ENCODE measurements around the gene TBC1D9. TPM values are rescaled to one million over a fixed set of nuclear protein-coding genes. Genes with fewer than 3 reads are reported as not detected.

The TBC1D9 gene
- total and polyA plus RNA-seq, 2 of the 13 experiments (the other 11 are each of a cell fraction or from before 2014, with no cell fraction given): 11.9 to 12.2 TPM

DNA sequence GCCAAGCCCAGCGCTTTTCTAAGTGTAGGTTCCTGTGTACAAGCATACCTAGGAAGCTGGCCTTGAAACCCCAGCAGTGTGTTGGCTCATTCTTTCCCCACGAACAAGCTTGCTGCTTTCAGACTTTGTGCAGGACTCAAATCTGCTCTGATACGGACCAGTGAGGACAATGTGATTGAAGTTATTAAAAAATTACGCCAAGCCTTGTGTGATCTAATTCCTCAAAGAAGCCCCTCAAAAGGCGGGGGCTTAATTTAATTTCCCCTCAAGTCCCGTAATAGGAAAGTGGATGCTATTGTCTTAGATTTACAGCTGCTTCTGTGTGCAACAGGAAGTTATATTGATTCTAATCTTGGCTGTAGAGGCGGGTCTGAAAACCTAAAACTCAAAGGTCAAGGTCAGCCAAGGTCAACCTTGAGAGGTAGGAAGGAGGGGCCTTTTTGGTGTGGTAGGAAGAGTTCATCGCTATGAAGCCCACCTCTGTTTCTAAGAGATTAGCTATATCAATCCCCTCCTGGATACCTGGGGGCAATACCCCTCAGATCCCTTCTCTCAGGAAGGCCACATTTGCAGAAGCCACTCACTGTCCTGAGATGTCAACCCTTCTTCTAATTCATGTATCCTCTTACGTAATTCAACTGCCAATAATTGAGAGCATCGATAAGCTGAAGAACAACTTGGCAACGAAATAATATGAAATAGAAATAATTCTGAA is 45.1 kb downstream of the TBC1D9 start (continued):
- TF ChIP-seq TAF15 (IDR thresholded peaks at IDR 0.05; ENCODE audit: low read depth, low read length, poor library complexity, severe bottlenecking) (no peak), KDM6A (CRISPR knock-in tag; IDR thresholded peaks at IDR 0.05; ENCODE audit: low read depth) (no peak), JUNB (CRISPR knock-in tag; IDR thresholded peaks at IDR 0.05; ENCODE audit: borderline replicate concordance) (no peak), HNRNPLL (IDR thresholded peaks at IDR 0.05; ENCODE audit: low read depth, low read length, poor library complexity, severe bottlenecking) (no peak), SRY (CRISPR knock-in tag; IDR thresholded peaks at IDR 0.05) (no peak), CBX1 (IDR thresholded peaks at IDR 0.05; ENCODE audit: low read depth) (no peak), ZNF292 (CRISPR knock-in tag; IDR thresholded peaks at IDR 0.05; ENCODE audit: borderline replicate concordance, low read depth) (no peak), TEAD3 (CRISPR knock-in tag; optimal IDR thresholded peaks at IDR 0.05; ENCODE audit: borderline replicate concordance) (peak; percentile 61), YEATS4 (CRISPR knock-in tag; IDR thresholded peaks at IDR 0.05; ENCODE audit: borderline replicate concordance) (no peak), ZKSCAN8 (CRISPR knock-in tag; IDR thresholded peaks at IDR 0.05; ENCODE audit: borderline replicate concordance) (no peak), RCOR2 (CRISPR knock-in tag; IDR thresholded peaks at IDR 0.05) (no peak), ZBTB1 (CRISPR knock-in tag; IDR thresholded peaks at IDR 0.05; ENCODE audit: borderline replicate concordance) (no peak), NFIC (IDR thresholded peaks at IDR 0.05; ENCODE audit: low read length) (peak; percentile 61; the same call in 1 of the 2 replicates), MTA3 (CRISPR knock-in tag; IDR thresholded peaks at IDR 0.05) (no peak), ZNF556 (CRISPR knock-in tag; IDR thresholded peaks at IDR 0.05; ENCODE audit: borderline replicate concordance) (no peak), SMAD3 (CRISPR knock-in tag; IDR thresholded peaks at IDR 0.05) (no peak), STAG1 (CRISPR knock-in tag; IDR thresholded peaks at IDR 0.05) (no peak), XRCC5 (optimal IDR thresholded peaks at IDR 0.05; ENCODE audit: low read length) (no peak), GLI4 (CRISPR knock-in tag; IDR thresholded peaks at IDR 0.05; ENCODE audit: borderline replicate concordance) (no peak), KDM4B (CRISPR knock-in tag; IDR thresholded peaks at IDR 0.05) (no peak), ZNF264 (CRISPR knock-in tag; IDR thresholded peaks at IDR 0.05) (no peak), HDAC6 (IDR thresholded peaks at IDR 0.05; ENCODE audit: low read depth, low read length) (no peak), ERF (CRISPR knock-in tag; IDR thresholded peaks at IDR 0.05) (peak; percentile 55; the same call in 1 of the 2 replicates), HHEX (CRISPR knock-in tag; IDR thresholded peaks at IDR 0.05) (no peak), ZNF260 (CRISPR knock-in tag; IDR thresholded peaks at IDR 0.05; ENCODE audit: borderline replicate concordance, low read depth) (no peak), MBD4 (IDR thresholded peaks at IDR 0.05; ENCODE audit: borderline replicate concordance, low read length) (no peak)
- TF ChIP-seq, protein P1, sequence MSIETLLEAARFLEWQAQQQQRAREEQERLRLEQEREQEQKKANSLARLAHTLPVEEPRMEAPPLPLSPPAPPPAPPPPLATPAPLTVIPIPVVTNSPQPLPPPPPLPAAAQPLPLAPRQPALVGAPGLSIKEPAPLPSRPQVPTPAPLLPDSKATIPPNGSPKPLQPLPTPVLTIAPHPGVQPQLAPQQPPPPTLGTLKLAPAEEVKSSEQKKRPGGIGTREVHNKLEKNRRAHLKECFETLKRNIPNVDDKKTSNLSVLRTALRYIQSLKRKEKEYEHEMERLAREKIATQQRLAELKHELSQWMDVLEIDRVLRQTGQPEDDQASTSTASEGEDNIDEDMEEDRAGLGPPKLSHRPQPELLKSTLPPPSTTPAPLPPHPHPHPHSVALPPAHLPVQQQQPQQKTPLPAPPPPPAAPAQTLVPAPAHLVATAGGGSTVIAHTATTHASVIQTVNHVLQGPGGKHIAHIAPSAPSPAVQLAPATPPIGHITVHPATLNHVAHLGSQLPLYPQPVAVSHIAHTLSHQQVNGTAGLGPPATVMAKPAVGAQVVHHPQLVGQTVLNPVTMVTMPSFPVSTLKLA (IDR thresholded peaks at IDR 0.05): no peak
- TF ChIP-seq, protein P2, sequence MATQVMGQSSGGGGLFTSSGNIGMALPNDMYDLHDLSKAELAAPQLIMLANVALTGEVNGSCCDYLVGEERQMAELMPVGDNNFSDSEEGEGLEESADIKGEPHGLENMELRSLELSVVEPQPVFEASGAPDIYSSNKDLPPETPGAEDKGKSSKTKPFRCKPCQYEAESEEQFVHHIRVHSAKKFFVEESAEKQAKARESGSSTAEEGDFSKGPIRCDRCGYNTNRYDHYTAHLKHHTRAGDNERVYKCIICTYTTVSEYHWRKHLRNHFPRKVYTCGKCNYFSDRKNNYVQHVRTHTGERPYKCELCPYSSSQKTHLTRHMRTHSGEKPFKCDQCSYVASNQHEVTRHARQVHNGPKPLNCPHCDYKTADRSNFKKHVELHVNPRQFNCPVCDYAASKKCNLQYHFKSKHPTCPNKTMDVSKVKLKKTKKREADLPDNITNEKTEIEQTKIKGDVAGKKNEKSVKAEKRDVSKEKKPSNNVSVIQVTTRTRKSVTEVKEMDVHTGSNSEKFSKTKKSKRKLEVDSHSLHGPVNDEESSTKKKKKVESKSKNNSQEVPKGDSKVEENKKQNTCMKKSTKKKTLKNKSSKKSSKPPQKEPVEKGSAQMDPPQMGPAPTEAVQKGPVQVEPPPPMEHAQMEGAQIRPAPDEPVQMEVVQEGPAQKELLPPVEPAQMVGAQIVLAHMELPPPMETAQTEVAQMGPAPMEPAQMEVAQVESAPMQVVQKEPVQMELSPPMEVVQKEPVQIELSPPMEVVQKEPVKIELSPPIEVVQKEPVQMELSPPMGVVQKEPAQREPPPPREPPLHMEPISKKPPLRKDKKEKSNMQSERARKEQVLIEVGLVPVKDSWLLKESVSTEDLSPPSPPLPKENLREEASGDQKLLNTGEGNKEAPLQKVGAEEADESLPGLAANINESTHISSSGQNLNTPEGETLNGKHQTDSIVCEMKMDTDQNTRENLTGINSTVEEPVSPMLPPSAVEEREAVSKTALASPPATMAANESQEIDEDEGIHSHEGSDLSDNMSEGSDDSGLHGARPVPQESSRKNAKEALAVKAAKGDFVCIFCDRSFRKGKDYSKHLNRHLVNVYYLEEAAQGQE (IDR thresholded peaks at IDR 0.05; ENCODE audit: borderline replicate concordance in 1 of 2, low read depth in 1 of 2, low read length in 2 of 2): no peak

Data from HepG2 (cell line).